Erythroblast (primary cell): ENCODE measurements around the gene AKR1C8.

ENCODE experiments used
- GATA1 ChIP-seq: IDR thresholded peaks from 2 replicates; pipeline ENCODE4 v1.6.1; 2011; ENCODE audit warnings: low read depth, mild to moderate bottlenecking, control low read depth, low read length, moderate library complexity
- POLR2A ChIP-seq: IDR thresholded peaks from 2 replicates; pipeline ENCODE4 v1.6.1; 2011; ENCODE audit warnings: mild to moderate bottlenecking, low read length

DNA sequence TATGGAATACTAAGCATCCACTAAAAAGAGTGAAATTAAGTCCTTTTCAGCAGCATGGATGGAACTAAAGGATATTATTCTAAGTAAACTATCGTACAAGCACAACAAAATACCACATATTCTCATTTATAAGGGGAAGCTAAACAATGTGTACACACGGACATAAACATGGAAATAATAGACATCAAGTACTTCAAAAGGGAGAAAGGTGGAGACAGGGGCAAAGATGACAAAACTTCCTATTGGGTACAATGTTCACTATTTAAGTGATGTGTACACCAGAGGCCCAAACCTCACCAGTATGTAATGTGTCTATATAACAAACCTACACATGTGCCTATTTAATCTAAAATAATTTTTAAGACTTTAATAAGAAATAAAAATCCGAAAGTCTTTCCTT lies 9.5 kb upstream of the AKR1C8 start:
- TF ChIP-seq POLR2A (no peak), GATA1 (no peak)
